Tibial nerve (tissue), 3 donors: ENCODE measurements around the gene GATC.

Source experiments
- POLR2A ChIP-seq, 2 donors: fragments of 450-650 bp; IDR thresholded peaks; one replicate each; pipeline ENCODE4 v1.6.1; 2017; ENCODE audit warnings: antibody characterized with exemption in 2 of 2, mild to moderate bottlenecking in 2 of 2, moderate library complexity in 2 of 2
- TF ChIP-seq, protein P1 (sequence below), 5 experiments: fragments of 200-600 bp in 3 of 5; fragments of 450-650 bp in 2 of 5; sonication (generic) in 3 of 5; IDR thresholded peaks; one replicate each; pipeline ENCODE4 v1.5.1; 2016 to 2019; ENCODE audit warnings: antibody characterized with exemption in 5 of 5, mild to moderate bottlenecking in 3 of 5, moderate library complexity in 2 of 5

DNA sequence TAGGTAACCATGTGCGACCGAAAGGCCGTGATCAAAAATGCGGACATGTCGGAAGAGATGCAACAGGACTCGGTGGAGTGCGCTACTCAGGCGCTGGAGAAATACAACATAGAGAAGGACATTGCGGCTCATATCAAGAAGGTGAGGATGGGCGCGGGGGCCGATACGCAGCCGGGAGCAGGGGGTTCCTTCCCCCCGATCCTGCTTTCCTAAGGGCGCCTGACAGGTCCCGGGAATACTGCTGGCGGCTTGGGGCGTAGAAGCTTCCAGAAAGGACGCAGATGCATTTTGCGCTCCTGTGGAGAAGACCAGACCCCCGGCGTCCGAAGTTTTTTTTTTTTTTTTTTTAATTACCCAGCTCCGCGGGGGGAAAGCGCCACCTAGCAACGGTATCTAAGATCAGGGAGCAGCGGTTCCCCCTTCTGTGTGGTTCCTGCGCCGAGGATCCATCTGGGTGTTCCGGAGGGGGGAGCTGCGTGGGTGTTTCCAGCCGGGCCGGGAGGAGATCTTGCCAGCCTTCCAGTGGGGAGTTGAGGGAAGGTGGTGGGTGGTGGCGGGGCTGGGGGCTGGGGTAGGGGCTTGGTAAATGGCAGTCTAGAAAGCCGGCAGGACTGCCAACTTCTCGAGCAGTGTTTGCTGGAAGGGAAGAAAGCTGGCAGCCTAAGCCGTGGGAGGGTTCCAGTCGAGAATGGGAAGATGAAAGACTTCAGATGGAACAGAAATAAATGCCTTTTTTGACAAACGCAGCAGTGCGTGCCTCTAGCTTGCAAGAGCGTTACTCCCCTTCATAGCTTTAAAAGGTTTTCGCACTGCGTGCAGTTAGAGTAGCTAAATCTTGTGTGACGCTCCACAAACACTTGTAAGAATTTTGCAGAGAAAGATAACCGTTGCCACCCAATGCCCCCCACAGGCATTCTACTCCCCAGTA lies 50.4 kb downstream of the GATC start:
- TF ChIP-seq, protein P1, sequence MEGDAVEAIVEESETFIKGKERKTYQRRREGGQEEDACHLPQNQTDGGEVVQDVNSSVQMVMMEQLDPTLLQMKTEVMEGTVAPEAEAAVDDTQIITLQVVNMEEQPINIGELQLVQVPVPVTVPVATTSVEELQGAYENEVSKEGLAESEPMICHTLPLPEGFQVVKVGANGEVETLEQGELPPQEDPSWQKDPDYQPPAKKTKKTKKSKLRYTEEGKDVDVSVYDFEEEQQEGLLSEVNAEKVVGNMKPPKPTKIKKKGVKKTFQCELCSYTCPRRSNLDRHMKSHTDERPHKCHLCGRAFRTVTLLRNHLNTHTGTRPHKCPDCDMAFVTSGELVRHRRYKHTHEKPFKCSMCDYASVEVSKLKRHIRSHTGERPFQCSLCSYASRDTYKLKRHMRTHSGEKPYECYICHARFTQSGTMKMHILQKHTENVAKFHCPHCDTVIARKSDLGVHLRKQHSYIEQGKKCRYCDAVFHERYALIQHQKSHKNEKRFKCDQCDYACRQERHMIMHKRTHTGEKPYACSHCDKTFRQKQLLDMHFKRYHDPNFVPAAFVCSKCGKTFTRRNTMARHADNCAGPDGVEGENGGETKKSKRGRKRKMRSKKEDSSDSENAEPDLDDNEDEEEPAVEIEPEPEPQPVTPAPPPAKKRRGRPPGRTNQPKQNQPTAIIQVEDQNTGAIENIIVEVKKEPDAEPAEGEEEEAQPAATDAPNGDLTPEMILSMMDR (IDR thresholded peaks at IDR 0.05), result no peak
- no peak for TF ChIP-seq POLR2A (IDR thresholded peaks at IDR 0.05)
